WI38 (cell line): ENCODE measurements around the gene NDST4.

Source experiments
- H3K4me3 ChIP-seq: 2 replicates; pipeline ENCODE4 v1.5.1; 2011; ENCODE audit warnings: low read depth, mild to moderate bottlenecking, control low read depth, low read length
- TF ChIP-seq, protein P1 (sequence below): IDR thresholded peaks from 2 replicates; pipeline ENCODE4 v1.5.1; 2012; ENCODE audit warnings: low read depth, mild to moderate bottlenecking, control low read depth, low read length

The NDST4 gene

GRCh38 chr4:115110191-115111181 is 2.9 kb downstream of the NDST4 start:
- TF ChIP-seq, protein P1, sequence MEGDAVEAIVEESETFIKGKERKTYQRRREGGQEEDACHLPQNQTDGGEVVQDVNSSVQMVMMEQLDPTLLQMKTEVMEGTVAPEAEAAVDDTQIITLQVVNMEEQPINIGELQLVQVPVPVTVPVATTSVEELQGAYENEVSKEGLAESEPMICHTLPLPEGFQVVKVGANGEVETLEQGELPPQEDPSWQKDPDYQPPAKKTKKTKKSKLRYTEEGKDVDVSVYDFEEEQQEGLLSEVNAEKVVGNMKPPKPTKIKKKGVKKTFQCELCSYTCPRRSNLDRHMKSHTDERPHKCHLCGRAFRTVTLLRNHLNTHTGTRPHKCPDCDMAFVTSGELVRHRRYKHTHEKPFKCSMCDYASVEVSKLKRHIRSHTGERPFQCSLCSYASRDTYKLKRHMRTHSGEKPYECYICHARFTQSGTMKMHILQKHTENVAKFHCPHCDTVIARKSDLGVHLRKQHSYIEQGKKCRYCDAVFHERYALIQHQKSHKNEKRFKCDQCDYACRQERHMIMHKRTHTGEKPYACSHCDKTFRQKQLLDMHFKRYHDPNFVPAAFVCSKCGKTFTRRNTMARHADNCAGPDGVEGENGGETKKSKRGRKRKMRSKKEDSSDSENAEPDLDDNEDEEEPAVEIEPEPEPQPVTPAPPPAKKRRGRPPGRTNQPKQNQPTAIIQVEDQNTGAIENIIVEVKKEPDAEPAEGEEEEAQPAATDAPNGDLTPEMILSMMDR: no peak
- H3K4me3 ChIP-seq: no peak overlapping the region

GRCh38 chr4:115108850-115109249 is 4.6 kb downstream of the NDST4 start:
- no peak overlapping the region for H3K4me3 ChIP-seq
- TF ChIP-seq, protein P1: no peak

GRCh38 chr4:115107411-115107810 is 6.0 kb downstream of the NDST4 start:
- TF ChIP-seq, protein P1: no peak
- H3K4me3 ChIP-seq: no peak overlapping the region

DNA sequence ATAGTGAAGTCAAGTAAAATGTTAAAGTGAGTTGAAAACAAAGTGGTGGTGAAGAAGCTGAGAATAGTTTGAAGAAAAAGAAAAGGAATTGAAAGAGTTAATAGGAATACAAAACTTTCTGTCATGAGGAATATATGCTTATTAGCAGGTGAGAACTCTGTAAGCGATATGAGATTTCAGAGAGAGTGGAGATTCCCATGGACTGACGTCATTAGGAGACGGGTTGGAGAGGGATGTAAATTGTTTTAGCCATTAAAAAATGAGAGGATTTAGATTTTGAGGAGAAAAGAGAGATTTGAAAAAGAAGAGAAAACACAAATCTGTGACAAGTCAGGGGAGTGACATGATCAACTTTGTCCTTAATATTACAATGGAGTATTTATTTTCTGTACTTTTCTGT is 11.7 kb downstream of the NDST4 start:
- TF ChIP-seq, protein P1: no peak
- H3K4me3 ChIP-seq: no peak overlapping the region

DNA sequence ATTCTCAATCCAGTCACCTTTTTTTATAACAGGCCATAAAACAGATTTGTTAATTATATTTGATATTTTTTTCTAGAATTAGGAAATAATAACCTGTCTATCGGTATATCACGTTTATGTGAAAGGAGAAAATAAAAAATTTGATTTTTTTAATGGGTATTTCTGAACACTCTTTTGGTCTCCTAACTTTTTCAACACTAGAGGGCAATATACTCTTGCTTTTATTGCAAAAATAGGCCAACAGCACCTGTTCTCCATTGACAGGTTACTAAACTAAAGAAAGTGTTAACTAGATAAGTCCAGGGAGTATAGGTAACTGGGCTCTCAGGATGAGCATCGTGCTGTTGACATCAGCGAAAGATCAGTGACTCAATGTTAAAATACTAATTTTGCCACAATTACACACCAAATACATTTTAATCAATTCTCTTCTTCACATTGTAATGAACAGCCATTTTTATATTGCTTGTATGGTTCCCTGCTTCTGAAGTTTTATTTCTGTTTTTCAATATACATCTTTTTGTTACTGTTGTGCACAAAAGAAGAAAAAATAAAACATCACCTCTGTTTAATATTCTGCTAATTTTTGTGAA is 22.8 kb downstream of the NDST4 start:
- TF ChIP-seq, protein P1: no peak
- no peak overlapping the region for H3K4me3 ChIP-seq

- TF ChIP-seq, protein P1: no peak
- no peak overlapping the region for H3K4me3 ChIP-seq
These were observed 30.8 kb downstream of the NDST4 start for GRCh38 chr4:115082633-115083032.

DNA sequence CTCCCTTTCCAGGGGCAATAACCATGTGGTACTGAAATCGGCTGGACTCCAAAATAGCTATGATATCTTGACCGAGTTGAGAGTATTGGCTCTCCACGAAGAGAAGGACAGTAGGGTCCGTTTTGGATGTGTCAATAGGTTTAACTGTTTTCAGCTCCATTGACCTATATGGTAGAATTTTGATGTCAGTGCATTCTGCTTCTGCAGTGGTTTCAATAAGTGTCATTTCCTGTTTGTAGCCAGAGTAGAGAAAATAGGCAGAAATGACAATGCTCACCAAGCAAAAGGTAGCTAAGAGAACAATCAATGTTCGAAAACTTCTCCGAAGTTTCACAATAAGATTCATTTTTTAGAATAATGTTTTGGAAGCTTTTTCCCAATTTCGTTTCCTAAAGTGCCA is 36.7 kb downstream of the NDST4 start:
- TF ChIP-seq, protein P1: no peak

More for the DNA sequence above, 36.7 kb downstream of the NDST4 start:
- H3K4me3 ChIP-seq: no peak overlapping the region
